NCI-H82 (cell line): Measurements from ENCODE around the gene RUFY4.

Source experiments
- DNase-seq: peaks from one replicate; lab custom pipeline; 2025; lab: John Stamatoyannopoulos, UW

Gene RUFY4

GRCh38 chr2:218068721-218069334 lies at the start of gene RUFY4:
RUFY4 (plus strand) TSS chr2:218069253; CDS start chr2:218070606, 1,353 bp downstream.
- DNase-seq: peak; percentile 78

GRCh38 chr2:218019411-218020060 lies 49.5 kb upstream of the RUFY4 start:
- no peak for DNase-seq

DNA sequence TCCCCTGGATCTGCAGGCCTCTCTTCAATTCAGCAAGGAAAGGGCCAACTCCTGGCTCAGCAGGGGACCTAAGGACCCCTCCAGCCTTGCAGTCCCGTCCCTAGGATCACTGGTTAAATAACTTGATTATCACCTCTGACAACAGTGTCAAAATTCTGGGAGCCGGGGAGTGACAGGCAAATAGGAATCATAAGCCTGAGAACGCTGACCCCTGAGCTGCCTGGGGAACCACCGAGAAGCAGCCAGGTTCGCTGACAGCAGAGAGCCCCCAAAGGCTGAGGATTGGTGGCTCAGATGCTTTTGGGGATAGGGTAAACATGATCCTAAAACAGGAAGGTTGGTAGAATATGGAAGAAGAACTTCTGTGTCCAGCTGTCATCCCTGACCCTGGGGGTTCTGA lies 48.8 kb upstream of the RUFY4 start:
- DNase-seq: no peak

DNA sequence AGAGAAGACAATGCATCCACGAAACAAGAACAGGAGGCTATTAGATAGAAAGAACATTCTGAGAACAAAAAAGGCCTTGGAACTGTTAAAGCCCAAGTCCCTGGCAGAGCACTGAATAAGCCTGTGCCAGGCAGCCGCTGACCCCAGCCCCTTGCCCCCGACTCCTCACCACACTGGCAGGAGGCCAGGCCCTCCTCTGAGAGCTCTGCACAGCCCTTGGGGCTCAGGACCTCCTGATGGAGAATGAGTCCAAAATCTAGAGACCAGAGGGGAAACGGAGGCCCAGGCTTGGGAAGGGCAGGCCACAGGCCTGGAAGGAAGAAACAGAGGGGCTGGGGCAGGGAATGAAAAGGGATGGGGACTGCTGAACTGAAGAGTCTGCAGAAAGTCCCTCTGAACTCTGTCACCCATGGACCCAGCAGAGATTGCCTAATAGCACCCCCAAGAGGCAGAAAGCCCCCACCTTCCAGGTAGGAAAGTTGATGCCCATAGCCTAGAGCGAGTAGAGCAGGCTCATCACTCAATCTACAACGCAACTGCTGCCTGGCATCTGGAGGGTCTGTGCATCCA lies 48.0 kb upstream of the RUFY4 start:
- DNase-seq: peak; percentile 16

DNA sequence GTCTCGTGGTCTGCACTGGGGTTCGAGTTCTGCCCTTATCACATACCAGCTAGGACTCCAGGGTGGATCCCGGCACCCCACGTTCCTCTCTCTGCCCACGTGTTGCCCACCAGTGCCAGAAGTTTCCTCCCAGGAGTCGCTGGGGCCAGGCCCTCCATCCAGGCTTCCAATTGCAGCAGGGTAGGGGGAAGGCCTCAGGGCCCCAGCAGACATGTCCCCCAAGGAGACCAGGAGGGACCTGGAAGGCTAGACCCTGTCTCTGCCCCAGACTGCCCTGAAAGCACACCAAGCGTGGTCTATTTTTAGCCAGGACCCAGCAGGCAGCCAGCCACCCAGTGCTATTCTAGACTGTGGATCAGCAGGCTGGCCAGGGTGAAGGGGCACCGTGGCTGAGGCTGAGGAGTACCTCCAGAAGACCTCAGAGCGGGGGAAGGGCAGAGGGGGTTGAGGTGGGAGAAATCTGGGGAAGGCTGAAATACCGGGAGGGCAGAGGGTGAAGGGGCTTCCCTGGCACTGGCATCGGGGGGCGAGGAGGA lies 47.4 kb upstream of the RUFY4 start:
- DNase-seq: no peak

DNA sequence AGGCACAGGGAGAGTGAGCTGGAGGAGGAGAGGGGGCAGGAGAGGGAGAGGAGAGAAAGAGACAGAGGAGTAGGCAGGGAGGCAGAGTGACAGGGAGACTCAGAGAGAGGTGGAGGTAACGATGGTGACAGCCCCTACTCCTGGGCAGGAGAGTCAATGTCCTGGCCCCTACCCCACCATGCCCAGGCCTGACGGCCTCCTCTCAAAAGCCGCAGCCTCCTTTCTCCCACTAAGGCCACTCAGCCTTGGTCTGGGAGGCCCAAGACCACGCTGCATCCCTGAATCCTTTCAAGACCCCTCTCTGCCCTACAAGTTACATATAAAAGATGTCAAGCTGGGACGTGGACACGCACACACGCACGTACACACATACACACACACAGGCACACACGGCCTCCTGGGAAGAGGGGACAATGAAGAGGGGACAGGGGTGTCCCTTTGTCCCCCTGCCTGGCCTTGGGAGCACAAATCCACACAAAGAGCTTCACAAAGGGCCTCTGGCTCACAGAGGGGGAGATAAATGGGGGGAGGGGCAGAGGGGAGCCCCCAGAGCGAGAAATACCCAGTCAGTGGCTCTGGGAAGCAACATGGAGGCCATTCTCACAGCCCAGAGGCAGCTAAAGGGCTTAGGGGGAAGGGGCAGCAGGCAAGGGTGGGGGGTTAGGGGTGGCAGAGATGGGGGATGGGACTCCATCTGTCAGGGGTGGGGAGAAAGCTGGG lies 46.8 kb upstream of the RUFY4 start:
- DNase-seq: peak; percentile 76

DNA sequence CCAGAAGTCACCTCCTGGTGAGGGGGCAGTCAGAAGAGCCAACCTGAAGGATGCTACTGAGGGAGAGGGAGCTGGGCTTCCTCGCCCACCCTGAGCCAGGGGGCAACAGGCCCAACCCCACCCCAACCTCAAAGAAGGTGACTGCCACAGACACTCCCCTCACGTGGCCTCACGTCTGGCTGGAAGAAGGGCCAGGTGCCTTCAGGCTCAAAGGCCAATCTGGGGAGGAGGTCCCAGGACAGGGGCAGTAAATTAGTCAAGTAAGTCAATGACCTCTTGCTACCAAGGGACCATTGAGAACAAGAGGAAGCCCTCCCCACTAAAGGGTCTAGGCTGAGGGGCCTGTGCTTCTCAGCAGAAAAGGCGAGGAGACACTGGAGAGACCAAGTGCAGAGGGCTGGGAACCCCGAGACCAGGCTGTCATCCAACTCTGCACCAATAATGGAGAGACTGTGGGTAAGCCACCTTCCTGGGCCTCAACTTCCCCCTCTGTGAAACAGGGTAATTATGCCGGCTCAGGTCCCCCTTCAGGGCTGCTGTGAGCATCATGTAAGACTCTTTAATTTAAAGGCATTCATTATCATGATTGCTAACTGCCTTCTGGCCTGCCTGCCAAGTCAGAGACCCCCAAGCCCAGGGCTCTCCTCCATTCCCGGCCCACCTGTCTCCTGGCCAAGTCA lies 46.1 kb upstream of the RUFY4 start:
- DNase-seq: no peak

GRCh38 chr2:218023636-218024035 lies 45.4 kb upstream of the RUFY4 start:
- no peak for DNase-seq

DNA sequence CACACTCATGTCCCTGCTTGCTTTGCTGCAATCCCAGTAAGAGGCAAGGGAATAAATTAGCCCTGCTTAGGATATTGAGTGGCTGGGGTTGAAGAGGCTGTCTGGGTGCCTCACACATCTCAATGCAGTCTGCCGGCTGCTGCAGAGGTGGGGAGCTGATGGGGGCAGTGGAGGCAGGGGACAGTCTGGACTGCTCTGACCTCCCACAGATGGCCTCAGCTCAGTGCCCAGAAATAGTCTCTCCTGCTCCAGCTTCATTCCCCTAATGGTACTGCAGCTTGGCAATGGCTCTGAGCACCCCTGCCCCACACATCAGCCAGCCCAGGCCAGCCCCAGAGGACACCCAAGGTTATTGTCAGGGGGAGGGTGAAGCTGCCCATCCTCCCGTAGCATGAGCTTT lies 44.7 kb upstream of the RUFY4 start:
- no peak for DNase-seq

DNA sequence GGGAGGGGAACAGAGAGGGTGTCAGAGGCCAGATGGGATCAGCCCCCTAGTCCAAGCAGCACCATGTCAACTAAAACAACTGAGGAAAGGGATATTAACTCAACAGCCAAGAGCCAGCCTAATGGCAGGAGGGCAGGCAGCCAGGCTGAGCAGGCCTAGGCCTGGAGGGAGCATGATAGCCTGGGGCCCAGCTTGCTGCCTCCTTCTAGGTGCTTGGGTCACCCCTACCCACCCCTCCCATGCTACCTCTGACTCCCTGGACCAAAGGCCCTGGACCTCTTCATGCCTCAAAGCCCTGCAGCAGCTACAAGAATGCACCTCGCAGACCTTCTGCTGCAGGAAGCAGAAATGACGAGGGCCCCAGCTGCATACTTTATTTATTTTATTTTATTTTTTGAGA lies 44.2 kb upstream of the RUFY4 start:
- DNase-seq: no peak

GRCh38 chr2:218026244-218026643 lies 42.8 kb upstream of the RUFY4 start:
- DNase-seq: no peak

DNA sequence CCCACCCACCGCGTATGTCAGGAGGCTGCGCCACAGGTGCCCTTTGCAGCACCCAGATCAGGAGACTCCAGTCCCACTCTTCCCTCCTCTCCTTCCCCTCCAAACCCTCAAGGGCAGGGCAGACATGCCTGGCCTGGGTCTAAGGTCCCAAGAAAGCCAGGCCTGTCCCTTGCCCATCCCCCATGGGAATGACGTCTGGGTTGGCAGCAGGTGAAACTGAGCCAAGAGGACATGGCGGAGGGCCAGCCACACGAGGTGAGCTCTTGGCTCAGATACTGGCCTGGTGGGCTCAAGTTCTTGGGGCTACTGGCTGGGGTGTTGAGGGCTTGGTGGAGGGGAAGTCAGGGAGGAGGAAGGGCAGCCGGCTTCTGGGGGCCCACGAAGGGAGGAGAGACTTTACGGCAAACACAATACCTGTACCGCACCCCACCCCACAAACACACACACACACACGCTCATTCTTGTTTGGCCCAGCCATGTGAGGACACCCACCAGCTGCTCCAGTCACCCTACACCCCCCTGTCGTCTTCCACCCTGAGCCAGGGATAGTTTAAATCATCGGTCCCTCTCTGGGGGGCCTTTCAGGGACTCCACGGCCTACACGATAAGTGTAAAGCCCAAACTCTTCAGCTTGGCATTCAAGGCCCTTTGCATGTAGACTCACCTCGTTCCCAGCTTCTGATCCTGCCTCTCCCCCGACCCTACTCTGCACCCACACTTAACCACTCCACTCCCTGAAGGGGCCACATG lies 42.2 kb upstream of the RUFY4 start:
- DNase-seq: no peak

- DNase-seq: no peak
Observed at GRCh38 chr2:218027426-218028188, 41.4 kb upstream of the RUFY4 start.

- no peak for DNase-seq
Observed at GRCh38 chr2:218028189-218028495, 40.9 kb upstream of the RUFY4 start.

GRCh38 chr2:218028562-218029348 lies 40.3 kb upstream of the RUFY4 start:
- DNase-seq: no peak

- no peak for DNase-seq
Observed at GRCh38 chr2:218029366-218030360, 39.4 kb upstream of the RUFY4 start.

- no peak for DNase-seq
Observed at GRCh38 chr2:218030409-218031195, 38.5 kb upstream of the RUFY4 start.

DNA sequence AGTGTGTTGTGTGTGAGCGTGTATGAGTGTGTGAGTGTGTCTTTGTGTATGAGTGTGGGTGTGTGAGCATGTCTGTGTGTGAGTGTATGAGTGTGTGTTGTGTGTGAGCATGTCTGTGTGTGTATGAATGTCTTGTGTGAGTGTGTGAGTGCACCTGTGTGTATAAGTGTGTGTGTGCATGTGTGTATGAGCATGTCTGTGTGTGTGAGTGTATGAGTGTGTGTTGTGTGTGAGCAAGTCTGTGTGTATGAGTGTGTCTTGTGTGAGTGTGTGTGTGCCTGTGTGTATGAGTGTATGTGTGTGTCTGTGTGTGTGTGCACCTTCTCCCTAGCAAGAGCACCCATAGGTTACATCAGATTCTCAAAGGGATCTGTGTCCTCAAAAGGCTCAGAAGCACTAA lies 37.8 kb upstream of the RUFY4 start:
- no peak for DNase-seq
